ENCODE results near the gene PSMD14.
"Not testable (repeated sequence)": the region's sequence is repeated elsewhere in the genome, so short reads cannot be mapped to it uniquely, and the experiment has no call there.

PSMD14 gene

GRCh38 chr2:161337247-161337646 lies 29.0 kb downstream of the PSMD14 start:
- DNase-seq (ENCODE audit: low spot score): no peak

- not testable (repeated sequence) for DNase-seq (ENCODE audit: low spot score)
Measured at GRCh38 chr2:161339532-161339931, 31.3 kb downstream of the PSMD14 start.

DNA sequence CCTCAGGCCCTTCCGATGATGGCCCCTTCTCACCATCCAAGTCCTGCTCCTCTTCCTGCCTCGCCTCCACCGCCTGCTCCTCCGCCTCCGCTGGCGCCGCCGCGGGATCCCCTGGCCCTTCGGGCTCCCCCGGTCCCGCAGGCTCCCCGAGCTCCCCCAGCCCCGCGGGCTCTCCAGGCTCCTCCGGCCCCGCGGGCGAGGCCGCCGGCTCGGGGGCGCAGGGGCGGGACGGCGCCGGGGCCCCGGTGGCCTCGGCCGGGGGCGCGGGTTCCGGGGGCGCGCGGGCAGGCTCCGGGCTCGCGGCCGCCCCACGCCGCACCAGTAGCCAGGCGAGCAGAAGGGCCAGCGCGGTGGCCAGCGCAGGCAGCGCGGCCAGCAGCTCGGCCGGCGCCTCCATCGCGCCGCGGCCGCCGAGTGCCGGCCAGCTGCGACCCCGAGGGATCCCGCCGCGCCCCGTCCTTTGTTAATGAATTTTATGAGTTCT lies 32.7 kb downstream of the PSMD14 start:
- not testable (repeated sequence) for DNase-seq (ENCODE audit: low spot score)

GRCh38 chr2:161343235-161343634 lies 35.0 kb downstream of the PSMD14 start:
- DNase-seq (ENCODE audit: low spot score): no peak

DNA sequence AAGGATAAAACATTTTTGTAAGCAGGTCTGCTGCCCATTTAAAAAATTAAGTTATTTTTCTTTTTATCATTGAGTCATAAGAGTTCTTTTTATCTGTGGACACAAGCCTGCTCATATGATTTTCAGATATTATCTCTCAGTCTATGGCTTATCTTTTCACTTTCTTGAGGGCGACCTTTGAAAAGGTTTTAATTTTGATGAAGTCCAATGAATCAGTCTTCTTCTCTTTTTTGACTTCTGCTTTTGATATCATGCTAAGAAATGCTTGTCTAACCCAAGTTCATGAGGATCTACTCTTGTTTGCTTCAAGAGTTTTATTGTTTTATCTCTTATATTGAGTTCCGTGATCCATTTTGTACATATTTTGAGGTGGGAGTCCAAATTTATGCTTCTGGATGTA lies 36.5 kb downstream of the PSMD14 start:
- no peak for DNase-seq (ENCODE audit: low spot score)

DNA sequence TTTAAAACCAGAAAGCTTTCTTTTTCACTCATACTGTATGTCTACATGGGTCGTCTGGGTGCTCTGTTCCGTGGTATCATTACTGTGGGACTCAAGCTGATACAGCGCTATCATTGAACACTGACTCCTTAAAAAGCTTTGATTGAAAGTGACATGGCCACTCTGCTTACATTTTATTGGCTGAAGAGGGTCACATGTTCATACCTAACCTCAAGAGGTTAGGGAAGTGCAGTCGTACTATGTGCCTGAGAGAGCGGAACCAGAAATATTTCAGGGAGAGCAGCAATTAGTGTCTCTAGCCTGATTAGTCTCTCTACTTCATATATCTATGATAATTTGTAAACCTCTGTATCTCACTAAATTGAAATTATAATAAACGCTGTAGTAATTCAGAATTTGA lies 43.5 kb downstream of the PSMD14 start:
- DNase-seq (ENCODE audit: low spot score): no peak

- no peak for DNase-seq (ENCODE audit: low spot score)
Measured at GRCh38 chr2:161352719-161353118, 44.5 kb downstream of the PSMD14 start.

- DNase-seq (ENCODE audit: low spot score): no peak
Measured at GRCh38 chr2:161353543-161353942, 45.3 kb downstream of the PSMD14 start.

GRCh38 chr2:161354106-161354505 lies 45.9 kb downstream of the PSMD14 start:
- no peak for DNase-seq (ENCODE audit: low spot score)

- no peak for DNase-seq (ENCODE audit: low spot score)
Measured at GRCh38 chr2:161355106-161355505, 46.9 kb downstream of the PSMD14 start.

DNA sequence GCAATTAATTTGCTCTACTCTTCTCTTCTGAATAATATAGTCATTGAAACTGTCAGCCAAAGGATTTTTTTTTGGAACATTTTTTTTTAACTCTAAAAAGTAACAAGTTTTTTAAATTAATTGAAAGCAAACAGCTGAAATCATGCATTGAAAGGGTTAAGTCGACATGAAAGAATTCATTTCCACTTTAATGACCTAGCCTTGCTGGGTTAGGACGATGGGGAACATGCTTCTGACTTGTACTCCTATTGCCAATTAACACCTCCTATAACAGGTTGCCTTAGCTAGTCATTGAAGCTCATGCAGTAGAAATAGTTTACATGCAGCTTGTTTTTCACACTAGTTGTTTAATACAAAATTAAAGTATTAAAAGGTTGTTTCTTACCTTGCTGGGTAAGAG lies 47.8 kb downstream of the PSMD14 start:
- no peak for DNase-seq (ENCODE audit: low spot score)

- DNase-seq (ENCODE audit: low spot score): no peak
Measured at GRCh38 chr2:161357097-161357496, 48.9 kb downstream of the PSMD14 start.

- DNase-seq (ENCODE audit: low spot score): no peak
Measured at GRCh38 chr2:161358838-161359237, 50.6 kb downstream of the PSMD14 start.

DNA sequence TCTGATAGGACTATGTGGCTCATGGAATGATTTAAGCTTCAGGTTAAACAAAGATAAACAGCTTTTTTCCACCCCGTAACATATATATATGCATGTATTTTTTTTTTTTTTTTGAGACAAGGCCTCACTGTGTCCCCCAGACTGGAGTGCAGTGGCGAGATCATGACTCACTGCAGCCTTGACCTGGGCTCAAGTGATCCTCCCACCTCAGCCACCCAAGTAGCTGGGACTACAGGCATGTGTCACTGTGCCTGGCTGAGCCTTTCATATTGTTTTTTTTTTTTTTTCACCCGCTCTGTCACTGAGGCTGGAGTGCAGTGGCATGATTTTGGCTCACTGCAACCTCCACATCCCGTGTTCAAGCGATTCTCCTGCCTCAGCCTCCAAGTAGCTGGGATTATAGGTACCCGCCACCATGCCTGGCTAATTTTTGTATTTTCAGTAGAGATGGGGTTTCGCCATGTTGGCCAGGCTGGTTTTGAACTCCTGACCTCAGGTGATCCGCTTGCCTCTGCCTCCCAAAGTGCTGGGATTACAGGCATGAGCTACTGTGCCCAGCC lies 52.0 kb downstream of the PSMD14 start:
- DNase-seq (ENCODE audit: low spot score): not testable (repeated sequence)

GRCh38 chr2:161362568-161363166 lies 54.4 kb downstream of the PSMD14 start:
- no peak for DNase-seq (ENCODE audit: low spot score)

GRCh38 chr2:161367675-161368074 lies 59.5 kb downstream of the PSMD14 start:
- DNase-seq (ENCODE audit: low spot score): no peak

DNA sequence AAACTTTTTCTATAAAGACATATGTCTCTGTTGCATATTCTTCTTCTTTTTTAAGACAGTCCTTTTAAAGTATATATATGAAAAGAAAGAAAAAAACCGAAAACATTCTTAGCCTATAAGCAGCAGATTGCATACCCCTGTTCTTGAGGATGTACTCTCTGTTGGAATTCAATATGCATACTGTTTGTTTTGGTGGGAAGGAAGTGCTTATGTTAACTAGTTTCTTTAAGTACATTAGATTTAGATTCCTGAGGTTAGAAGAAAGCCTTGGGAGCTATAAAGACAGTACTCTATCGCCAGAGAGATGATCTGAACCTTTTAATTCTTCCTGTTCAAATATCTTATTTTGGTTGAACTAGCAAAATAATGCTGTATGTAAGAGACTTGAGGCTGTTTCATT lies 61.1 kb downstream of the PSMD14 start:
- DNase-seq (ENCODE audit: low spot score): no peak

GRCh38 chr2:161370981-161371380 lies 62.8 kb downstream of the PSMD14 start:
- DNase-seq (ENCODE audit: low spot score): no peak

GRCh38 chr2:161371869-161372268 lies 63.6 kb downstream of the PSMD14 start:
- no peak for DNase-seq (ENCODE audit: low spot score)

DNA sequence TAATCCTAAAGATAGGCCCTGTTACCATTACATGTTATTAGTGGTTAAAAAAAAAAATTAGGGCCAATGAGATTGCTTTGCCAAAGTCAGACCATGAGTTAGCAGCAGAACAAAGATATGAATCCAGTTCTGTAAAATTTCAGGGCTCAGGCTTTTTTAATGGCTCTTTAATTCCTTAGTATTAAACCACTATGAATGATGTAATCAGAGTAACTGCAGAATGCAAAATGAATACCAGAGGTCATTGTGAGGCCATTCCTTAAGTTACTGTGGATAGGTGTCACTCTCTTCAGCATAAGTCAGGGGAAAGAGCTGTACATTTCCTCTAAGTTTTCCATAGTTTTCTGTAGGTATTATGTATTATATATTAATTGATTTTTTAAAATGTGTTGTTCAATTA lies 65.7 kb downstream of the PSMD14 start:
- no peak for DNase-seq (ENCODE audit: low spot score)

DNA sequence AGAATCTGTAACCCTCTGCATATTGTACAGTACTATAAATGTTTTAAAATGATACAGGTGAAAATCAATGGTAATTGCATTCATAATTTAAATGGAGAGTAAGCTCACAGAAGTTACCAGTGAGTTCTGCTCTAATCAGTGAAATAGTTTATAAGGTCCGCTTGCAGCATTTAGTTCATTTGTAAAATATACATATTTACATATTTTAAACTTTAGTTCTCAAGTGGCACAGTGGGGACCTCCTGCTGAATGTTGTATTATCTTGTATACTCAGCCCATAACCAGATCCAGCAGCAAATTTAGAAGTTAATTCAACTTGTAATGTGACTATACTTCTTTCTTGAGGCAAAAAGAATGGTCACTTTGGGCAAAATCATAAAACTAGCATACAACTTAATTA lies 66.2 kb downstream of the PSMD14 start:
- no peak for DNase-seq (ENCODE audit: low spot score)

DNA sequence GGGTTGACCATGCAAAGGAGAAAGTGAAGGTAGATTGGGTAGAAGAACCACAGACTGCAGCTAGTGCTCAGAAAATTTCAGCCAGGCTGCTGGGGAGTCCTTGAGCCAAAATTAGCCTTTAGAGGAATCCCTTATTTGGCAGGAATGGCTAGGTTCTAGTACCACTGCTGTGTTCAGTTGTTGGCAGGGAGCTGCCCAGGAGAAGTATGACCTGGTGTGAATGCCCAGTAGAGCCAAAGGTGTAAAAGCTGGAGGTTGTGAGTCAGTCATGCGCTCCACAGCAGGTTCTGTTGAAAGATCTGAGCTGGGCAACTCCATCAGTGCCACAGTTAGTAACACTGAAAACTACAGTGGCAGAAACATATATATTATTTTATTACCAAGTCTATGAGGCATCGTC lies 71.5 kb downstream of the PSMD14 start:
- DNase-seq (ENCODE audit: low spot score): no peak

DNA sequence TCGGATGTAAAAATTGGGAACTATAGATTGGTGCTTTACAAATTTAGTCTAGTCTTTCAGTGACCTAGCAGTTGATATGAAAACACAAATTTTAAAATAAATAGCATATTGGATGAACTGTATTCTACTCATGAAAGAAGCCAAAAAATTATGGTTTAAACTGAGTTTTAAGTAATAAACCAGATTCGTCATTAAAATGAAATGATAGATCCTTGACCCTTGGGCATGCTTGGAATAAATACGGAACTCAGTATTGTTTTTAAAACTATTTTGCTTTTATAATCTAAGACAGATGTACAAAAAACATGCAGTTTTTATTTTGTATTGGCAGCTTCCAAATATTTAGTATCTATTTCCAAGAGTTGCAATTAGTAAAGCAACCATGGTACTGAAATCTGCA lies 73.3 kb downstream of the PSMD14 start:
- DNase-seq (ENCODE audit: low spot score): no peak

GRCh38 chr2:161382747-161383146 lies 74.5 kb downstream of the PSMD14 start:
- DNase-seq (ENCODE audit: low spot score): no peak

All from SW480 (cell line).